IPS DF 6.9 (cell line): Measurements from ENCODE around the gene TPM4.
A peak's percentile ranks its signal among the peaks of the same experiment; 100 is the strongest.
"Not testable (repeated sequence)": the region's sequence is repeated elsewhere in the genome, so short reads cannot be mapped to it uniquely, and the experiment has no call there.

Experiments used
- DNase-seq: peaks from one replicate; pipeline ENCODE4 v3.0.0-alpha.2; 2013; ENCODE audit warnings: low read depth, low spot score
- H3K27ac ChIP-seq: one replicate; pipeline ENCODE4 v1.5.1; 2013; ENCODE audit warnings: low read length, control low read depth
- H3K27me3 ChIP-seq: 2 replicates; pipeline ENCODE4 v1.6.1; 2013; ENCODE audit warnings: mild to moderate bottlenecking, low read length; ENCODE audit not compliant: control insufficient read depth, insufficient read depth
- H3K36me3 ChIP-seq: 2 replicates; pipeline ENCODE4 v1.6.1; 2013; ENCODE audit warnings: low read length; ENCODE audit not compliant: control insufficient read depth, insufficient read depth
- H3K4me1 ChIP-seq: 2 replicates; pipeline ENCODE4 v1.6.1; 2013; ENCODE audit warnings: low read length; ENCODE audit not compliant: control insufficient read depth, insufficient read depth
- H3K4me3 ChIP-seq: 2 replicates; pipeline ENCODE4 v1.5.1; 2013; ENCODE audit warnings: mild to moderate bottlenecking, low read length
- H3K9me3 ChIP-seq: 2 replicates; pipeline ENCODE4 v1.6.1; 2013; ENCODE audit warnings: low read length, inconsistent platforms; ENCODE audit not compliant: control insufficient read depth, insufficient read depth
- WGBS: extraction: QIAGEN DNeasy Blood & Tissue Kit; methylation state at CpG from one replicate; pipeline ENCODE4 v1.1.7; 2013; ENCODE audit warnings: mixed read lengths, missing lambda C conversion rate; ENCODE audit not compliant: insufficient read length, insufficient coverage; 5-methylcytosine and 5-hydroxymethylcytosine counted together

Gene TPM4

GRCh38 chr19:16098821-16099220 is 22.5 kb downstream of the TPM4 start:
- H3K9me3 ChIP-seq = no peaks in the 10 kb centered on the region
- peaks cover 30% of the 10 kb centered on the region for H3K36me3 ChIP-seq
- H3K4me3 ChIP-seq = no peak overlapping the region
- no peaks in the 10 kb centered on the region for H3K4me1 ChIP-seq
- H3K27me3 ChIP-seq = no peaks in the 10 kb centered on the region
- no peak overlapping the region for H3K27ac ChIP-seq
- no peak for DNase-seq
- WGBS = no CpG with 5 or more reads among the region's 6 CpGs

- not testable (repeated sequence) for H3K4me3 ChIP-seq, H3K27ac ChIP-seq, DNase-seq, H3K27me3 ChIP-seq, H3K4me1 ChIP-seq, H3K9me3 ChIP-seq
- no CpG with 5 or more reads among the region's 8 CpGs for WGBS
- peaks cover 29% of the 10 kb centered on the region for H3K36me3 ChIP-seq
These were observed 23.1 kb downstream of the TPM4 start for GRCh38 chr19:16099314-16099965.

- Histone ChIP-seq H3K27ac (no peak overlapping the region), H3K36me3 (peaks cover 20% of the 10 kb centered on the region), H3K9me3 (no peaks in the 10 kb centered on the region), H3K4me1 (no peaks in the 10 kb centered on the region), H3K4me3 (no peak overlapping the region), H3K27me3 (no peaks in the 10 kb centered on the region)
- no peak for DNase-seq
- WGBS = no CpG with 5 or more reads among the region's 4 CpGs
These were observed 24.2 kb downstream of the TPM4 start for GRCh38 chr19:16100524-16100923.

GRCh38 chr19:16104722-16105121 is 28.4 kb downstream of the TPM4 start:
- no CpG with 5 or more reads among the region's 6 CpGs for WGBS

GRCh38 chr19:16106121-16106520 is 29.8 kb downstream of the TPM4 start:
- Histone ChIP-seq H3K4me3 (no peak overlapping the region), H3K27me3 (no peaks in the 10 kb centered on the region), H3K4me1 (no peaks in the 10 kb centered on the region; the same call in 1 of the 2 replicates), H3K9me3 (no peaks in the 10 kb centered on the region), H3K36me3 (peaks cover 3% of the 10 kb centered on the region; the same call in 1 of the 2 replicates), H3K27ac (no peak overlapping the region)
- no peak for DNase-seq
- WGBS = no CpG with 5 or more reads among the region's 3 CpGs

More at GRCh38 chr19:16104722-16105121, 28.4 kb downstream of the TPM4 start:
- peaks cover 9% of the 10 kb centered on the region for H3K36me3 ChIP-seq
- H3K27ac ChIP-seq = no peak overlapping the region
- H3K9me3 ChIP-seq = no peaks in the 10 kb centered on the region
- no peaks in the 10 kb centered on the region for H3K4me1 ChIP-seq
- H3K4me3 ChIP-seq = no peak overlapping the region
- H3K27me3 ChIP-seq = no peaks in the 10 kb centered on the region
- no peak for DNase-seq

- no CpG with 5 or more reads among the region's 81 CpGs for WGBS
- H3K4me3 ChIP-seq = peak within 1 kb of the TSS; percentile 81
- no peaks in the 10 kb centered on the region for H3K27me3 ChIP-seq
- H3K9me3 ChIP-seq = no peaks in the 10 kb centered on the region
- H3K4me1 ChIP-seq = no peaks in the 10 kb centered on the region; the same call in 1 of the 2 replicates
- no peak within 1 kb of the TSS for H3K27ac ChIP-seq
- H3K36me3 ChIP-seq = no peaks in the 10 kb centered on the region
- peak; percentile 93 for DNase-seq
These were observed 35.0 kb downstream of the TPM4 start, which contains the start of gene RAB8A for GRCh38 chr19:16111160-16111908. RAB8A (plus strand) TSS chr19:16111889; CDS start chr19:16111902, 13 bp downstream.

GRCh38 chr19:16111909-16112752 is 35.8 kb downstream of the TPM4 start:
- no peaks in the 10 kb centered on the region for H3K36me3 ChIP-seq
- no peaks in the 10 kb centered on the region for H3K9me3 ChIP-seq
- DNase-seq = no peak
- no peak overlapping the region for H3K27ac ChIP-seq
- H3K27me3 ChIP-seq = no peaks in the 10 kb centered on the region
- peak overlapping the region; percentile 81 for H3K4me3 ChIP-seq
- no CpG with 5 or more reads among the region's 37 CpGs for WGBS
- no peaks in the 10 kb centered on the region; the same call in 1 of the 2 replicates for H3K4me1 ChIP-seq

- H3K36me3 ChIP-seq = no peaks in the 10 kb centered on the region
- no peaks in the 10 kb centered on the region; the same call in 1 of the 2 replicates for H3K4me1 ChIP-seq
- peak overlapping the region; percentile 81; the same call in 1 of the 2 replicates for H3K4me3 ChIP-seq
- WGBS = no CpG with 5 or more reads among the region's 2 CpGs
- H3K27ac ChIP-seq = no peak overlapping the region
- DNase-seq = no peak
- no peaks in the 10 kb centered on the region for H3K27me3 ChIP-seq
- no peaks in the 10 kb centered on the region for H3K9me3 ChIP-seq
These were observed 36.5 kb downstream of the TPM4 start for GRCh38 chr19:16112778-16113177.

GRCh38 chr19:16113727-16114126 is 37.4 kb downstream of the TPM4 start:
- Histone ChIP-seq H3K27me3 (no peaks in the 10 kb centered on the region), H3K36me3 (peaks cover 7% of the 10 kb centered on the region), H3K27ac (no peak overlapping the region), H3K9me3 (no peaks in the 10 kb centered on the region), H3K4me3 (no peak overlapping the region), H3K4me1 (no peaks in the 10 kb centered on the region; the same call in 1 of the 2 replicates)
- DNase-seq = no peak
- WGBS = no CpG with 5 or more reads among the region's 3 CpGs
